ENCODE results near the gene PTPRE.

The PTPRE gene

DNA sequence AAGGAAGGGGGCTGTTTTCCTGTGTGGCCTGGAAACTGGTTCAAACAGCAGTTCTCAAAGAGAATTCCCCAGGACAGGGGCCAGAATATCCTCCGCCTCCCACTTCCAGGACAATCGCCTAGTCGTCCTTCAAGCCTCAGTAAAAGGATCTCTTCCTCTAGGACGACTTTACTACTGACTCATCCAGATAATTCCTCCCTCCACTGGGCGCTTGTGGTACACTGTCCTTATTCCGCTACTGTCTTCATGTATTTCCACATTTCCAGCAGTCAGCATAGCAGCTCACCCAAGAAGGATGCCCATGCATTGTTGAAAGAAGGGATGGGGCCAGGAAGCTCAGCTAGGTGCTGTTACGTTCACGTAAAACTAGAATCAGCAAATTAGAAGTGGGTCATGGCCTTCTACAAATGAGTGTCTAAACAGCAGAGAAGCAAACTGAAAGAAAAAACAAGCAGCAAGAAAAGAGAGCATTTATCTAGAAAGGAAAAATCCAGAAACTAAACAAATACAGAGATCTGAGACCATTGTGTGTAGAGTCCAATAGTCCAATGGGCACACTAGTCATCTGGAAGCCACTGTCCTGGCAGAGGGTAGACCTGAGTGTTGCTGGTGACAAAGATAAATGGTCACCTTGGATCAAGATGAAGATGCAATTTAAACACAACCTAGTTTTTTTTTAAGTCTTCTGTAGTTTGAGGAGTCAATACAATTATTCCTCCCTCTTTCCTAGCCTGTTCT, 40.5 kb upstream of the PTPRE start:
- no peak for ATAC-seq
- TF ChIP-seq ZFP30 (CRISPR knock-in tag; IDR thresholded peaks at IDR 0.05) (no peak), CSDC2 (CRISPR knock-in tag; IDR thresholded peaks at IDR 0.05) (no peak), ISL1 (CRISPR knock-in tag; IDR thresholded peaks at IDR 0.05) (no peak), RARB (CRISPR knock-in tag; IDR thresholded peaks at IDR 0.05) (no peak), OSR1 (CRISPR knock-in tag; IDR thresholded peaks at IDR 0.05) (no peak), ZNF8 (CRISPR knock-in tag; IDR thresholded peaks at IDR 0.05) (no peak)
- TF ChIP-seq, protein P1, sequence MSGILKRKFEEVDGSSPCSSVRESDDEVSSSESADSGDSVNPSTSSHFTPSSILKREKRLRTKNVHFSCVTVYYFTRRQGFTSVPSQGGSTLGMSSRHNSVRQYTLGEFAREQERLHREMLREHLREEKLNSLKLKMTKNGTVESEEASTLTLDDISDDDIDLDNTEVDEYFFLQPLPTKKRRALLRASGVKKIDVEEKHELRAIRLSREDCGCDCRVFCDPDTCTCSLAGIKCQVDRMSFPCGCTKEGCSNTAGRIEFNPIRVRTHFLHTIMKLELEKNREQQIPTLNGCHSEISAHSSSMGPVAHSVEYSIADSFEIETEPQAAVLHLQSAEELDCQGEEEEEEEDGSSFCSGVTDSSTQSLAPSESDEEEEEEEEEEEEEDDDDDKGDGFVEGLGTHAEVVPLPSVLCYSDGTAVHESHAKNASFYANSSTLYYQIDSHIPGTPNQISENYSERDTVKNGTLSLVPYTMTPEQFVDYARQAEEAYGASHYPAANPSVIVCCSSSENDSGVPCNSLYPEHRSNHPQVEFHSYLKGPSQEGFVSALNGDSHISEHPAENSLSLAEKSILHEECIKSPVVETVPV (CRISPR knock-in tag; IDR thresholded peaks at IDR 0.05): no peak

DNA sequence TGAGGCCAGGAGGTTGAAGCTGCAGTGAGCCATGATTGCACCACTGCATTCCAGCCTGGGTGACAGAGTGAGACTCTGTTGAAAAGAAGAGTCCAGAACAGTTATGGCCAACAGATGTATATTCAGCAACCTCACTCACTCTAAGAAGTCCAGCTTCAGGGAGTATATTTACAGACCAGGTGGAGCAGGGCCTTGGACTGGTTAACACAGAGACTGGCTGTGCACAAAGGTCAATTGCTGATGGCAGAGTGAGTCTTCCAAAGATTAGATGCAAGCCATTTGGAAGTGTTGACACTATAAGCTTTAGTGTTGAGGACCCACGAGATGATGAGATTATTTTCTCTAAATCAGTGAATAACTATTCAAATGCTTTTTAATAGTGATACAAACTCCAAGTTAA, 39.1 kb upstream of the PTPRE start:
- no peak for TF ChIP-seq ZC3H10 (CRISPR knock-in tag; IDR thresholded peaks at IDR 0.05)
- TF ChIP-seq ESRRG (CRISPR knock-in tag; IDR thresholded peaks at IDR 0.05): no peak
- TF ChIP-seq TCF4 (CRISPR knock-in tag; IDR thresholded peaks at IDR 0.05; ENCODE audit: borderline replicate concordance): no peak
- TF ChIP-seq ARNTL (CRISPR knock-in tag; IDR thresholded peaks at IDR 0.05; ENCODE audit: borderline replicate concordance, low read depth): no peak
- no peak for TF ChIP-seq TOX (CRISPR knock-in tag; IDR thresholded peaks at IDR 0.05; ENCODE audit: borderline replicate concordance)
- TF ChIP-seq RARB (CRISPR knock-in tag; IDR thresholded peaks at IDR 0.05): no peak
- TF ChIP-seq, protein P2, sequence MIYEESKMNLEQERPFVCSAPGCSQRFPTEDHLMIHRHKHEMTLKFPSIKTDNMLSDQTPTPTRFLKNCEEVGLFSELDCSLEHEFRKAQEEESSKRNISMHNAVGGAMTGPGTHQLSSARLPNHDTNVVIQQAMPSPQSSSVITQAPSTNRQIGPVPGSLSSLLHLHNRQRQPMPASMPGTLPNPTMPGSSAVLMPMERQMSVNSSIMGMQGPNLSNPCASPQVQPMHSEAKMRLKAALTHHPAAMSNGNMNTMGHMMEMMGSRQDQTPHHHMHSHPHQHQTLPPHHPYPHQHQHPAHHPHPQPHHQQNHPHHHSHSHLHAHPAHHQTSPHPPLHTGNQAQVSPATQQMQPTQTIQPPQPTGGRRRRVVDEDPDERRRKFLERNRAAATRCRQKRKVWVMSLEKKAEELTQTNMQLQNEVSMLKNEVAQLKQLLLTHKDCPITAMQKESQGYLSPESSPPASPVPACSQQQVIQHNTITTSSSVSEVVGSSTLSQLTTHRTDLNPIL (CRISPR knock-in tag; IDR thresholded peaks at IDR 0.05; ENCODE audit: low read depth): no peak
- TF ChIP-seq ZFP30 (CRISPR knock-in tag; IDR thresholded peaks at IDR 0.05): no peak
- TF ChIP-seq ISL1 (CRISPR knock-in tag; IDR thresholded peaks at IDR 0.05): no peak
- TF ChIP-seq, protein P3, sequence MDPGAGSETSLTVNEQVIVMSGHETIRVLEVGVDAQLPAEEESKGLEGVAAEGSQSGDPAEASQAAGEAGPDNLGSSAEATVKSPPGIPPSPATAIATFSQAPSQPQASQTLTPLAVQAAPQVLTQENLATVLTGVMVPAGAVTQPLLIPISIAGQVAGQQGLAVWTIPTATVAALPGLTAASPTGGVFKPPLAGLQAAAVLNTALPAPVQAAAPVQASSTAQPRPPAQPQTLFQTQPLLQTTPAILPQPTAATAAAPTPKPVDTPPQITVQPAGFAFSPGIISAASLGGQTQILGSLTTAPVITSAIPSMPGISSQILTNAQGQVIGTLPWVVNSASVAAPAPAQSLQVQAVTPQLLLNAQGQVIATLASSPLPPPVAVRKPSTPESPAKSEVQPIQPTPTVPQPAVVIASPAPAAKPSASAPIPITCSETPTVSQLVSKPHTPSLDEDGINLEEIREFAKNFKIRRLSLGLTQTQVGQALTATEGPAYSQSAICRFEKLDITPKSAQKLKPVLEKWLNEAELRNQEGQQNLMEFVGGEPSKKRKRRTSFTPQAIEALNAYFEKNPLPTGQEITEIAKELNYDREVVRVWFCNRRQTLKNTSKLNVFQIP (CRISPR knock-in tag; IDR thresholded peaks at IDR 0.05; ENCODE audit: borderline replicate concordance, low read depth): no peak
- no peak for TF ChIP-seq ZFP3 (CRISPR knock-in tag; IDR thresholded peaks at IDR 0.05)
- no peak for TF ChIP-seq ZNF8 (CRISPR knock-in tag; IDR thresholded peaks at IDR 0.05)
- TF ChIP-seq BACH2 (CRISPR knock-in tag; IDR thresholded peaks at IDR 0.05; ENCODE audit: borderline replicate concordance): no peak
- no peak for ATAC-seq

DNA sequence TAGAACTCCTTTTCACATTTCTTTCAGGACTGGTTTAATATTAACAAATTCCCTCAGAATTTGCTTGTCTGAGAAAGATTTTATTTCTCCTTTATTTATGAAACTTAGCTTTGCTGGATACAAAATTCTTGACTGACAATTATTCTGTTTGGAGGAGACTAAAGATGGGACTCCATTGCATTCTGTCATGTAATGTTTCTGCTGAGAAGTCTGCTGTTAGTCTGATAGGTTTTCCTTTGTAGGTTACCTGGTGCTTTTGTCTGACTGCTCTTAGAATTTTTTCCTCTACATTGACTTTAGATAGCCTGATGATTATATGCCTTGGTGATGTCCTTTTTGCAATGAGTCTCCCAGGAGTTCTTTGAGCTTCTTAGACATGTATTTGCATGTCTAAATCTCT, 37.6 kb upstream of the PTPRE start:
- no peak for ATAC-seq

More for the DNA sequence above, 37.6 kb upstream of the PTPRE start:
- TF ChIP-seq ZFP3 (CRISPR knock-in tag; IDR thresholded peaks at IDR 0.05): no peak
- TF ChIP-seq ZC3H10 (CRISPR knock-in tag; IDR thresholded peaks at IDR 0.05): no peak
- TF ChIP-seq TCF4 (CRISPR knock-in tag; IDR thresholded peaks at IDR 0.05; ENCODE audit: borderline replicate concordance): no peak
- TF ChIP-seq, protein P3 (CRISPR knock-in tag; IDR thresholded peaks at IDR 0.05; ENCODE audit: borderline replicate concordance, low read depth): no peak
- TF ChIP-seq, protein P2 (CRISPR knock-in tag; IDR thresholded peaks at IDR 0.05; ENCODE audit: low read depth): no peak
- TF ChIP-seq GLIS3 (CRISPR knock-in tag; IDR thresholded peaks at IDR 0.05): no peak
- TF ChIP-seq, protein P4, sequence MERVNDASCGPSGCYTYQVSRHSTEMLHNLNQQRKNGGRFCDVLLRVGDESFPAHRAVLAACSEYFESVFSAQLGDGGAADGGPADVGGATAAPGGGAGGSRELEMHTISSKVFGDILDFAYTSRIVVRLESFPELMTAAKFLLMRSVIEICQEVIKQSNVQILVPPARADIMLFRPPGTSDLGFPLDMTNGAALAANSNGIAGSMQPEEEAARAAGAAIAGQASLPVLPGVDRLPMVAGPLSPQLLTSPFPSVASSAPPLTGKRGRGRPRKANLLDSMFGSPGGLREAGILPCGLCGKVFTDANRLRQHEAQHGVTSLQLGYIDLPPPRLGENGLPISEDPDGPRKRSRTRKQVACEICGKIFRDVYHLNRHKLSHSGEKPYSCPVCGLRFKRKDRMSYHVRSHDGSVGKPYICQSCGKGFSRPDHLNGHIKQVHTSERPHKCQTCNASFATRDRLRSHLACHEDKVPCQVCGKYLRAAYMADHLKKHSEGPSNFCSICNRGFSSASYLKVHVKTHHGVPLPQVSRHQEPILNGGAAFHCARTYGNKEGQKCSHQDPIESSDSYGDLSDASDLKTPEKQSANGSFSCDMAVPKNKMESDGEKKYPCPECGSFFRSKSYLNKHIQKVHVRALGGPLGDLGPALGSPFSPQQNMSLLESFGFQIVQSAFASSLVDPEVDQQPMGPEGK (CRISPR knock-in tag; IDR thresholded peaks at IDR 0.05; ENCODE audit: borderline replicate concordance): no peak
- TF ChIP-seq OSR1 (CRISPR knock-in tag; IDR thresholded peaks at IDR 0.05): no peak
- TF ChIP-seq RARB (CRISPR knock-in tag; IDR thresholded peaks at IDR 0.05): no peak
- no peak for TF ChIP-seq ZNF8 (CRISPR knock-in tag; IDR thresholded peaks at IDR 0.05)
- no peak for TF ChIP-seq PPARA (CRISPR knock-in tag; IDR thresholded peaks at IDR 0.05; ENCODE audit: borderline replicate concordance)
- no peak for TF ChIP-seq TOX (CRISPR knock-in tag; IDR thresholded peaks at IDR 0.05; ENCODE audit: borderline replicate concordance)
- TF ChIP-seq, protein P5, sequence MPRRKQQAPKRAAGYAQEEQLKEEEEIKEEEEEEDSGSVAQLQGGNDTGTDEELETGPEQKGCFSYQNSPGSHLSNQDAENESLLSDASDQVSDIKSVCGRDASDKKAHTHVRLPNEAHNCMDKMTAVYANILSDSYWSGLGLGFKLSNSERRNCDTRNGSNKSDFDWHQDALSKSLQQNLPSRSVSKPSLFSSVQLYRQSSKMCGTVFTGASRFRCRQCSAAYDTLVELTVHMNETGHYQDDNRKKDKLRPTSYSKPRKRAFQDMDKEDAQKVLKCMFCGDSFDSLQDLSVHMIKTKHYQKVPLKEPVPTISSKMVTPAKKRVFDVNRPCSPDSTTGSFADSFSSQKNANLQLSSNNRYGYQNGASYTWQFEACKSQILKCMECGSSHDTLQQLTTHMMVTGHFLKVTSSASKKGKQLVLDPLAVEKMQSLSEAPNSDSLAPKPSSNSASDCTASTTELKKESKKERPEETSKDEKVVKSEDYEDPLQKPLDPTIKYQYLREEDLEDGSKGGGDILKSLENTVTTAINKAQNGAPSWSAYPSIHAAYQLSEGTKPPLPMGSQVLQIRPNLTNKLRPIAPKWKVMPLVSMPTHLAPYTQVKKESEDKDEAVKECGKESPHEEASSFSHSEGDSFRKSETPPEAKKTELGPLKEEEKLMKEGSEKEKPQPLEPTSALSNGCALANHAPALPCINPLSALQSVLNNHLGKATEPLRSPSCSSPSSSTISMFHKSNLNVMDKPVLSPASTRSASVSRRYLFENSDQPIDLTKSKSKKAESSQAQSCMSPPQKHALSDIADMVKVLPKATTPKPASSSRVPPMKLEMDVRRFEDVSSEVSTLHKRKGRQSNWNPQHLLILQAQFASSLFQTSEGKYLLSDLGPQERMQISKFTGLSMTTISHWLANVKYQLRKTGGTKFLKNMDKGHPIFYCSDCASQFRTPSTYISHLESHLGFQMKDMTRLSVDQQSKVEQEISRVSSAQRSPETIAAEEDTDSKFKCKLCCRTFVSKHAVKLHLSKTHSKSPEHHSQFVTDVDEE (CRISPR knock-in tag; IDR thresholded peaks at IDR 0.05): no peak
- TF ChIP-seq ISL1 (CRISPR knock-in tag; IDR thresholded peaks at IDR 0.05): no peak
- TF ChIP-seq ZFP30 (CRISPR knock-in tag; IDR thresholded peaks at IDR 0.05): no peak
- TF ChIP-seq ZNF70 (CRISPR knock-in tag; IDR thresholded peaks at IDR 0.05): no peak
- TF ChIP-seq BACH2 (CRISPR knock-in tag; IDR thresholded peaks at IDR 0.05; ENCODE audit: borderline replicate concordance): no peak
- TF ChIP-seq SNAI2 (CRISPR knock-in tag; IDR thresholded peaks at IDR 0.05): no peak
- no peak for TF ChIP-seq ARNTL (CRISPR knock-in tag; IDR thresholded peaks at IDR 0.05; ENCODE audit: borderline replicate concordance, low read depth)
- TF ChIP-seq CSDC2 (CRISPR knock-in tag; IDR thresholded peaks at IDR 0.05): no peak

All from SK-N-SH treated with all-trans-retinoic acid at 6 μM for 48 hours (cell line).